ENCODE data around the gene CRAMP1.

DNA sequence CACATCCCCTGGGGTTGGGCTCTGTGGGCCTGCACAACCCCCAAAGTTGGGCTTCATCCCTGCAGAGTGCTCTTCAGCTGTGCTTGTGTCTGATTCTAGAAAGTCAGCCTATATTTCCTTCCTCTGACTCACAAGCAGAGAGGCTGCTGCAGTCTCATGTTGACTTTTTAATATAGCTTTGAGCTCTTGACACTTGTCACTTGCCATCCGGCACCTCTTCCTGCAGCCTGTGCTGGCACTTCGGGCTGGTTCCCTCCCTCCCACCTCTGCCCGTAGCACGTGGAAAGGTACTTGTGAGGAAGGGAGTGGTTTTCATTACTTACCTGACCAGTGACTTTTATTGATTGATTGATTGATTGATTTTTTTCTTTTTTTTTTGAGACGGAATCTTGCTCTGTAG, 46.9 kb downstream of the CRAMP1 start:
- TF ChIP-seq POLR2A (IDR thresholded peaks at IDR 0.05; ENCODE audit: low read length) (no peak), GATA1 (IDR thresholded peaks at IDR 0.05; ENCODE audit: low read depth, low read length) (no peak)
